GM18867 (cell line): ENCODE data around the gene ANKRD33.
"Not testable (repeated sequence)": the region's sequence is repeated elsewhere in the genome, so short reads cannot be mapped to it uniquely, and the experiment has no call there.

Experiments
- ATAC-seq: cut with Tn5 transposase; IDR thresholded peaks from one replicate; pipeline ENCODE4 v1.9.1; 2021; ENCODE audit warnings: mild to moderate bottlenecking, moderate library complexity; ENCODE audit not compliant: unreplicated experiment

ANKRD33 gene

DNA sequence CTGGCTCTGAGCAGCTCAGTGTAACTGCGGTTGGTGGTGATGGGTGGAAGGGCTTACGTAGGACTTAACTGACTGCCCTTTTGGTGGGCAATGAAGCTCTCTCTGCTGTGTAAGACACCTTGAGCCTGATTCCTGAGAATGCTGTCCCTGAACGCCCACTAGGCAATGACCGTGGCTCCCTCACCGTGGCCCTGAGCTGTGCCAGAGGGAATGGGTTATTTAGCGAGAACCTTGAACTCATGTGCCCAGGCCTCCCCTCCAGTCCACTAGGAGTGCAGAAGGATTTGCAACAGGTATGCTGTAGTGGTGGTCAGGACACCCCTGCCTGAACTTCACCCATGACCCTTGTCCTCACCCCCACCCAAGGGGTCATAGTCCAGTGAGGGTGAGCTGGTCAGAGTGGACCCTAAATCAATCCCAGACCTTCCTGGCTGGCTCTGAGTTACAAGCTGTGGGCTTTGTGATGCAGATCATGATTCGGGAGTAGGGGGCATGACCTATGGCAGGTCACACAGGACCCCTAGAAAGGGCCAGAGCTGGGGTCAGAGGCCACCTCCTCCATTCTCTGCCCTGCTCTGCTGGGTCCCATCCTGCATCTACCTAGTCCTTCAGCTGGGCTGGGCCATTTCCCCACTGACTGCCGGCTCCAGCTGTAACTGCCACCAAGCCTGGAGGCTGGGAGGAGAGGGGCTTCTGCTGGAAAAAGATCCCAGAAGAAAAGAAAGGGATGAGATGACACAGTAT is 14.5 kb upstream of the ANKRD33 start:
- ATAC-seq: no peak

GRCh38 chr12:51874000-51874399 is 13.9 kb upstream of the ANKRD33 start:
- no peak for ATAC-seq

GRCh38 chr12:51874486-51874885 is 13.4 kb upstream of the ANKRD33 start:
- no peak for ATAC-seq

DNA sequence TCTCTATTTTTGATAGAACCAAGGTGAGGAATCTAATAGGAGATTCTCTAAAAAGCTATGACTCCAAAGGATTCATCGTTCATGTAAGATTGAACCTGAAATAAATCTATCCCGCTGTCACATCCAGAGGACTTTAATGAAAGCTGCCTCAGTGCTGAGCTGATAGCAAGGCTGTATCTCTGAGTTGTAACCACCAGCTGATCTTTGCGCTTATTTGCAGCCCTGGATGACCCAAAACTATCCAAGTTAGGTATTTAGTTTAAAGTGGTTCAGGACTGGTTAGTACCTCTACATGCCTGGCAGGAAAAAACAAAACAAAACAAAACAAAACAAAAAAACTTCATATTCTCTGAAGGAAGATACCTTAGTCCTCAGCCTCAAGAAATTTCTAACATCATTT is 8.8 kb upstream of the ANKRD33 start:
- ATAC-seq: no peak

- no peak for ATAC-seq
Observed at GRCh38 chr12:51883295-51883694, 4.6 kb upstream of the ANKRD33 start.

DNA sequence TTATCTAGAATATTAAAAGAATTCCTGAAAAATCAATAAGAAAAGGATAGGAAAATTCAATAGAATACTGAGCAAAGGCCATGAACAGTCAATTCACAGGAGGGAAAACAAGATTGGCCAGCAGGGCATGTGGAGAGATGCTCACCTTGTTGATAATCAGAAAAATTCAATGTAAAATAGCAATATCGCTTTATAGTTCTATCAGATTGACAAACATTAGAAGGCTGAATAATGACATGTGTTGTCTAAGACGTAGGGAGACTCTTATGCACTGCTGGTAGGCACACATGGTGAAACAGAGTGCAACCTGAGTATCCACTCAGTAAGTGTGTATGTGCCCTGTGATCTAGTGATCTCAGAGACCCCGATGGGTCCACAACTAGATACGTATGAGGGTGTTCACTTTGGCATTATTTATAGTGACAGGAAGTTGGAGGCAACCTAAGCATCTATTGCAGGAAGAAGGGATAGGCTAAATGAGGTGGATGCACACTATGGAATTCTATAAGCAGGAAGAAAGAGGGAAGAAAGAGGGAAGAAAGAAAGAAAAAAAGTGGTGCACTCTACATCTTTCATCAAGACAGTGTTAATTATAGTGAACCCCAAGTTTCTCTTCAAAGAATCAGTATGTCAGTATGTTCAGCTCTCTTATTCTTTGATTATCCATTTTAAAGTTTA is 3.8 kb upstream of the ANKRD33 start:
- no peak for ATAC-seq

- ATAC-seq: no peak
Observed at GRCh38 chr12:51884676-51885229, 3.1 kb upstream of the ANKRD33 start.

- not testable (repeated sequence) for ATAC-seq
Observed at GRCh38 chr12:51885294-51886020, 2.4 kb upstream of the ANKRD33 start.

DNA sequence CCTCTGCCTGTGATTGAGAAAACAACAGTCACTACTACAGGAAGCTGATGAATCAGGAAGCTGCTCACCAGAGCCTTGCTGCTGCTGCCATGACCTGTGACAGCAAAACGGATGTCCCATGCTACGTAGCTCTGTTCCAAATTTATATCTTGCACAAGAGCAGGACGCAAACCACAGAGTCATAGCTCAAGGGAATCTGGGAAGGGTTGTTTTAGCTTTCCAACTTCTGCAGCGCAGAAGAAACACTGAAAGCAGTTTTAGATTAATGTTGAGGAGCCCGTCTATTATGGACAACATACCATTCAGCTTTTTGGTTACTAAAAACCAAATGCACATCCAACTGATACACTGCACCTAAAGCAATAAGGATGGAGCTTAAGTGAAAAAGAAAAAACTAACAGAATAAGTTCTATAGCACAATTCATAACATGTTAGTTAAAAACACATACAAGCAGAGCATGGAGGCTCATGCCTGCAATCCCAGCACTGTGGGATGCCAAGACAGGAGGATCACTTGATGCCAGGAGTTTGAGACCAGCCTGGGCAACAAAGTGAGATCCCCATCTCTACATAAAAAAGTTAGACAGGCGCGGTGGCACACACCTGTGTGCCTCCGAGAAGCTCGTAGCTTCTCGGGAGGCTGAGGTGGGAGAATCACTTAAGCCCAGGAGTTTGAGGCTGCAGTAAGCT is 1.7 kb upstream of the ANKRD33 start:
- no peak for ATAC-seq

DNA sequence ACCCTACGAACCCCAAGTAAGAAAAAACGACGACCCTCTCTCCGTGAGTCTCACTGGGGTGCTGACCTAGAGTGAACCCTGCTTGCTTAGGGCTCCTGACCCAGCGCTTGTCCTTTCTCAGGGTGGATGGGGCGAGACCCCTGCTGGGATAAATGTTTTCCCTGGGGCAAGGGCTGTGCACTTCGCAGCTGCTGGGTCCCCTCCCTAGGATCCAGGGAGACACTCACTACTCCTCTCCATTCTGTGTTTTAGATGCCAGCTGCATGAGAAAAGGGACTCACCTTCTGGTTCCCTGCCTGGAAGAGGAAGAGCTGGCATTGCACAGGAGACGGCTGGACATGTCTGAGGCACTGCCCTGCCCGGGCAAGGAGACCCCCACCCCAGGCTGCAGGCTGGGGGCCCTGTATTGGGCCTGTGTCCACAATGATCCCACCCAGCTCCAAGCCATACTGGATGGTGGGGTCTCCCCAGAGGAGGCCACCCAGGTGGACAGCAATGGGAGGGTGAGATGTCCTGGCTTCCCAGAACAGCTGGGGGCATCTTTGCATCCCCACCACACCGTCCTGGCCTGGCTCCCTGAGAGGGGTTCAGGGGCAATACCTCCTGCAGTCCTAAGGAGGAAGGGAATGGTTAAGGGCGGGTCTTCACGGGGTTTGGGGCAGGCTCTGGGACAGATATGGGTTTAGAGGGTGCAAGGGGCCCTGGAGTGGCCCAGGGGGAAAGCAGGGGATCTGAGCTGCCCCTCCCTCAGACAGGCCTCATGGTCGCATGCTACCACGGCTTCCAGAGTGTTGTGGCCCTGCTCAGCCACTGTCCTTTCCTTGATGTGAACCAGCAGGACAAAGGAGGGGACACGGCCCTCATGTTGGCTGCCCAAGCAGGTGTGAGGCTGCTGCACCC is 663 bp downstream of the ANKRD33 start:
- ATAC-seq: no peak

- ATAC-seq: no peak
Observed at GRCh38 chr12:51889216-51890132, 1.6 kb downstream of the ANKRD33 start.

DNA sequence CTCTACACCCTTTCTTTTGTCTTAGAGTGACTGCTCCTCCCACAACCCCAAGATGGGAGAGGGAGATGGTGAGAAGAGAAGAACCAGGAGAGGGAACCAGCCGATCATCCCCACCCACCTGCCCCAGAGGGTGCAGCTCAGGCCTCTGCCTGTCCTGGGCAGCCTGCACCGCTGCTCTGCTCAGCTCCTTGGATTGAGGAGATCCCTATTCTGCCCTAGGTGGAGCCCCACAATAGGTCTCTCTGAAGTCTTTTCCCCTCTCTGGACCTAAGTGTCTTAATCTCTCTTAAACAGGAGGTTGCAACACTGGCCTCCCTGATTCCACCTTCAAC is 2.2 kb downstream of the ANKRD33 start:
- ATAC-seq: no peak

GRCh38 chr12:51890511-51891171 is 2.7 kb downstream of the ANKRD33 start:
- no peak for ATAC-seq

- ATAC-seq: no peak
Observed at GRCh38 chr12:51891843-51892242, 3.9 kb downstream of the ANKRD33 start.

DNA sequence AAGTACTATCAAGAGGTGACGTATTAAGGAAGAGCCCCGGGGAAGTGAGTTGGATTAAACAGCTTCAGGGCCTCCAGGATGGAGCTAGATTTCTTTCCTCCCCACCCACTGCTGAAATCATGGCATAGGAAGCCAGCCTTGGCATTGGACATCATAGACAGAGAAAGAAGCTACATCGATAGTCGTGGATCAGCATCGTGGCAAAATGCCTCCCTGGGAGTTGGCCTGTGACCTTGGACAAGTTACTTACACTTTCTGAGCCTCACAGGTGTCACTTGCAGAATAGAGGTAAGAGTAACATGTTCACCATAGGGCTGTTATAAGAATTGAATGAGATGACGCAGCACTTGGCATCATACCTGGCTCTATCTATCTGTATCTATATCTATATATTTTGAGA is 5.9 kb downstream of the ANKRD33 start:
- no peak for ATAC-seq

DNA sequence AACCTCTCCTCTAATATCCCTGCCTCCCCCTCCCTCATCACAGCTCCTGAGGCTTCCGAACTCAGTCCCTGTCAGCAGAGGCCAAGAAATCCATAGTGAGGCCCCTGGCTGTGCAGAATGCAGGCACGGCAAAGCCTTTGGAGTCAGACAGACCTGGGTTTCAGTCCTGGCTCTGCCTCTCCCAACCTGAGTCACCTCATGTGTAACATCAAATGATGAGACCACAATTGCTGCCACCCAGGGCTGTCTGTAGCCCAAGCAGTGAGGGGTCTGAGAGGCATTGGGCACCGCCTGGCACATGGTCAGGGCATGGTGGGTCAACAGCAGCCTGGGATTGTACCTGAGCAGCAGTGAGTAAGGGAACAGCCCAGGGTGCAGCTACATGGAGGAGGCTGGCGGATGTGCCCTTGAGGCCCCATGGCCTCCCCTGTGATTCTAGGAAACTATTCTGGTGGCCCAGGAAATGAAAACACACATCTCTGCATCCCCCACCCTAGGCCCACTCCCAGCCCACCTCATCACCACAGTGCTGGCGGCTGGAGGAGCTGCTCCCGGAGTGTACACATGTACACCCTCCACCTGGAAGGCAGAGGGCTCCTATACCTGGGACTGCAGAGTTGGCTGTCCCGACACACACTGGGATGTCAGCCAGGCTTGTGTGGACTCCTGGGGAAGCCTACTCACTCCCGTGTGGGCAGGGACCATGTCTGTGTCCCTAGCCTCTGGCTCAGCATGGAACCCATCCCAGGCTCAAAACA is 7.7 kb downstream of the ANKRD33 start:
- ATAC-seq: no peak

- ATAC-seq: no peak
Observed at GRCh38 chr12:51896236-51896635, 8.3 kb downstream of the ANKRD33 start.

- no peak for ATAC-seq
Observed at GRCh38 chr12:51897181-51897580, 9.3 kb downstream of the ANKRD33 start.
